ENCODE measurements around the gene CHMP5.

- TF ChIP-seq, protein P1, sequence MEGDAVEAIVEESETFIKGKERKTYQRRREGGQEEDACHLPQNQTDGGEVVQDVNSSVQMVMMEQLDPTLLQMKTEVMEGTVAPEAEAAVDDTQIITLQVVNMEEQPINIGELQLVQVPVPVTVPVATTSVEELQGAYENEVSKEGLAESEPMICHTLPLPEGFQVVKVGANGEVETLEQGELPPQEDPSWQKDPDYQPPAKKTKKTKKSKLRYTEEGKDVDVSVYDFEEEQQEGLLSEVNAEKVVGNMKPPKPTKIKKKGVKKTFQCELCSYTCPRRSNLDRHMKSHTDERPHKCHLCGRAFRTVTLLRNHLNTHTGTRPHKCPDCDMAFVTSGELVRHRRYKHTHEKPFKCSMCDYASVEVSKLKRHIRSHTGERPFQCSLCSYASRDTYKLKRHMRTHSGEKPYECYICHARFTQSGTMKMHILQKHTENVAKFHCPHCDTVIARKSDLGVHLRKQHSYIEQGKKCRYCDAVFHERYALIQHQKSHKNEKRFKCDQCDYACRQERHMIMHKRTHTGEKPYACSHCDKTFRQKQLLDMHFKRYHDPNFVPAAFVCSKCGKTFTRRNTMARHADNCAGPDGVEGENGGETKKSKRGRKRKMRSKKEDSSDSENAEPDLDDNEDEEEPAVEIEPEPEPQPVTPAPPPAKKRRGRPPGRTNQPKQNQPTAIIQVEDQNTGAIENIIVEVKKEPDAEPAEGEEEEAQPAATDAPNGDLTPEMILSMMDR (IDR thresholded peaks at IDR 0.05), result no peak
- TF ChIP-seq, protein P2, sequence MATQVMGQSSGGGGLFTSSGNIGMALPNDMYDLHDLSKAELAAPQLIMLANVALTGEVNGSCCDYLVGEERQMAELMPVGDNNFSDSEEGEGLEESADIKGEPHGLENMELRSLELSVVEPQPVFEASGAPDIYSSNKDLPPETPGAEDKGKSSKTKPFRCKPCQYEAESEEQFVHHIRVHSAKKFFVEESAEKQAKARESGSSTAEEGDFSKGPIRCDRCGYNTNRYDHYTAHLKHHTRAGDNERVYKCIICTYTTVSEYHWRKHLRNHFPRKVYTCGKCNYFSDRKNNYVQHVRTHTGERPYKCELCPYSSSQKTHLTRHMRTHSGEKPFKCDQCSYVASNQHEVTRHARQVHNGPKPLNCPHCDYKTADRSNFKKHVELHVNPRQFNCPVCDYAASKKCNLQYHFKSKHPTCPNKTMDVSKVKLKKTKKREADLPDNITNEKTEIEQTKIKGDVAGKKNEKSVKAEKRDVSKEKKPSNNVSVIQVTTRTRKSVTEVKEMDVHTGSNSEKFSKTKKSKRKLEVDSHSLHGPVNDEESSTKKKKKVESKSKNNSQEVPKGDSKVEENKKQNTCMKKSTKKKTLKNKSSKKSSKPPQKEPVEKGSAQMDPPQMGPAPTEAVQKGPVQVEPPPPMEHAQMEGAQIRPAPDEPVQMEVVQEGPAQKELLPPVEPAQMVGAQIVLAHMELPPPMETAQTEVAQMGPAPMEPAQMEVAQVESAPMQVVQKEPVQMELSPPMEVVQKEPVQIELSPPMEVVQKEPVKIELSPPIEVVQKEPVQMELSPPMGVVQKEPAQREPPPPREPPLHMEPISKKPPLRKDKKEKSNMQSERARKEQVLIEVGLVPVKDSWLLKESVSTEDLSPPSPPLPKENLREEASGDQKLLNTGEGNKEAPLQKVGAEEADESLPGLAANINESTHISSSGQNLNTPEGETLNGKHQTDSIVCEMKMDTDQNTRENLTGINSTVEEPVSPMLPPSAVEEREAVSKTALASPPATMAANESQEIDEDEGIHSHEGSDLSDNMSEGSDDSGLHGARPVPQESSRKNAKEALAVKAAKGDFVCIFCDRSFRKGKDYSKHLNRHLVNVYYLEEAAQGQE (IDR thresholded peaks at IDR 0.05), result no peak
- TF ChIP-seq, protein P3, sequence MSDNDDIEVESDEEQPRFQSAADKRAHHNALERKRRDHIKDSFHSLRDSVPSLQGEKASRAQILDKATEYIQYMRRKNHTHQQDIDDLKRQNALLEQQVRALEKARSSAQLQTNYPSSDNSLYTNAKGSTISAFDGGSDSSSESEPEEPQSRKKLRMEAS (IDR thresholded peaks at IDR 0.05), result no peak
- no peak for TF ChIP-seq CHD2 (IDR thresholded peaks at IDR 0.05; ENCODE audit: low read length, partially characterized antibody)
- TF ChIP-seq POLR2A (IDR thresholded peaks at IDR 0.05; ENCODE audit: low read length), result no peak
- no peak for TF ChIP-seq KDM1A (IDR thresholded peaks at IDR 0.05; ENCODE audit: low read depth)
- no peak for TF ChIP-seq MYC (IDR thresholded peaks at IDR 0.05; ENCODE audit: borderline replicate concordance, low read length)
- no peak for TF ChIP-seq MAFK (IDR thresholded peaks at IDR 0.05; ENCODE audit: partially characterized antibody)
- no peak for TF ChIP-seq ZFP36 (IDR thresholded peaks at IDR 0.05; ENCODE audit: borderline replicate concordance, partially characterized antibody)
- no peak for TF ChIP-seq ESRRA (IDR thresholded peaks at IDR 0.05; ENCODE audit: borderline replicate concordance, low read length)
- no peak for TF ChIP-seq FOSB (CRISPR knock-in tag; IDR thresholded peaks at IDR 0.05)
- TF ChIP-seq BCL3 (IDR thresholded peaks at IDR 0.05), result no peak
- no peak for TF ChIP-seq EP300 (IDR thresholded peaks at IDR 0.05)
- TF ChIP-seq JUN (IDR thresholded peaks at IDR 0.05), result no peak
These were observed 37.8 kb upstream of the CHMP5 start for GRCh38 chr9:33227008-33227398.
